CD4-positive, alpha-beta T cell treated with Interleukin-17A for 1 hour (primary cell): ENCODE measurements around the gene PLEKHA5.
"Not testable (repeated sequence)": the region's sequence is repeated elsewhere in the genome, so short reads cannot be mapped to it uniquely, and the experiment has no call there.

ENCODE experiments used
- DNase-seq: peaks from one replicate; pipeline ENCODE4 v3.0.0-alpha.2; 2020

The PLEKHA5 gene

DNA sequence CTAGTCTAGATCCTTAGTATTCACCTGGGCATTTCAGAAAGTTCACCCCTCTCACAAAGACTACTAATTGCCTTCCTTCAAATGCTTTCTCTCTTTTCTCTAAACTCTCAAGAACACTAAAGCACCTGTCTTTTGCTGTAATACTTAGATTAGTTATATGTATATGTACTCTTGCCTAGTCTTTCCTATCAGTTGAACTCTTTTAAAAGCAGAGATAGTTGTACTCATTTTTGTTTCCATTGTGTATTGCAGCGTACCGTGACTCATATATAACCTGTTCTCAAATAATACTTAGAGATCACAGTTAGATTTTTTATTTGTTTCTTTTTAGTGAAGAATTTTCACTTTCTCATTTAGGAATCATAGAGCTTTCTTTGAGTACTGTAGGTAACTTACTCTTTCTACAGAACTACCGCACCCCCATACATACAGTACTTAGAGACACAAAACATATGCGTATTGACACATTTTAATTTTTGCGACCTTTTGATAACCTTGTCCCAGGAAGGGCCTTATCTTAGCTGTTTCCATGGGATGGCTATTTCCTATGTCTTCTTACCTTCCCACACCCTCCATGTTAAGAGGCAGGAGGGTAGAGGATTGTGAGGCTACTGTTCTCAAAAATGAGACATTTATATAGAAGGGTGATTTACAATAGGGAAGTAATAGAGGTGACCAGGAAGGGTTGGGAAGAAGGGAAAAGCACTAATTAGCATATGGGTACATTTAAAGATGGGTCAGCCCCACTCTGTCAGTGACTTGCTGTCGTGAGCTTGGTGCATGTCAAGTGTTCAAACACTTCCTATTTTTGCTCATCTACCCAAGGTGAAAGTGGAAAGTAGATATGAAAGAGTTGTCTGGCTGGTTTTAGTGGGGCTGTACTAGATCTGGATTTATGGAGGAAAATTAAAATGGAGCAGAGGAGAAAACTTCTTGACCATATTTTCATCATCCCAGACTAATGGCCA is 74.3 kb downstream of the PLEKHA5 start:
- DNase-seq: no peak

DNA sequence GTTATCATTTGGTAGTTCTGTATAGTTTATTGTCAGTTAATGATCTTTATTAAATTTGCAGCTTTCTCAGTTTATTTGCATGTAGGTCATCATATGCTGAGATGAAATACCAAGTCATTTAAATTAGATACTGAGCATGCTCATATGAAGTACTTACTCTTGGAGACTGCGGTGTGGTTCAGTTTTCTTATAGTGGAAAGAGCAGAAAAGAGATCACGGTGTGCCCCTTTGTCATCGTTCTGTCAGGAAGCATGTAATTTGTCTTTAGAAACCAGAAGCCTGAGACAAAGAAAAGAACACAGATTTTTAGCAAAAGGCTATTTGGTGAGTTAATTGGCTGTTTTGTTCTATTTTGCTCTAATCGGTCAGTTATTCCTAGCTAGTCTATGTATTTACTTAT is 75.6 kb downstream of the PLEKHA5 start:
- no peak for DNase-seq

DNA sequence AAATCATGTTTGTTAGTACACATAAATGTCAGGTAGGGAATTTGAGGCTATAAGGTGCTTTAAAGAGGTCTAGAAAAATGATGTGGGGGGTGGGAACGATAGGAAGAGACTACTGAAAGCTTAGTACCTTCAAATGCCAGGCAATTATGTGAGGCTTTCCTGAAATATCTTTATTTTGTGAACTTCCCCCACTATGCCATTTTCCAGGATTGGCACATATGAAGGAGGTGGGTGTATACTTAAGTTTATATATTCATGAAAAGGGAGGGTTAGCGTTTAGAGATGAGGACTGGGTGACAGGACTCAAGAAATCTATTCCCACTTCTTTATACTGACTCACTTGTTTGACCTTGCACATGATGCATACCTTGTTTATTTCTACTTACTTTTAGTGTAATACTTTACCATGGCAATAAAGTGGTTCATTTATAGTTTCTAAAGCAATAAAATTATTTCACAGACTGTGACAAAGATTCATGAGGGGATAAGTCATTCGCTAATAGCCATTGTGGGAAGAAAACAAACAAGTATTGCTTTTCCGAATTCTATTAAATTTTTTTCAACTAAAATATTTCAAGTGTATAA is 77.1 kb downstream of the PLEKHA5 start:
- DNase-seq: no peak

DNA sequence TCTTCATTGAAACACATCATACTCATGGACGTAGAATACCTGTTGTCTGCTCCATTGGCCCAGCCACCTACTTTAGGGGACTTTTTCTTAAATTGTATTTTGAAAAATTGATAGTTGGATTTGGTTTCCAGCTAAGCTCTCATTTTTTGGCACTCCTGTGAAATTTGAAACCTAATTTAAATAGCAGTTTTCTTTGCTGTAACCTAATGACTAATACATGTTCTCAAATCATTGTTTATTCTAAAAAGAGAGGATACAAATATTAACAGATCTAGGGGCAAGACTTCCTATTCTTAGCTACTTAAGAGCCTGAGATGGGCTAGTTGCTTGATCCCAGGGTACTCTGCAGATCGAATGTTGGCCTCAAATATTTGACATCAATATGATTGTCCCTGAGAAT is 78.9 kb downstream of the PLEKHA5 start:
- no peak for DNase-seq

DNA sequence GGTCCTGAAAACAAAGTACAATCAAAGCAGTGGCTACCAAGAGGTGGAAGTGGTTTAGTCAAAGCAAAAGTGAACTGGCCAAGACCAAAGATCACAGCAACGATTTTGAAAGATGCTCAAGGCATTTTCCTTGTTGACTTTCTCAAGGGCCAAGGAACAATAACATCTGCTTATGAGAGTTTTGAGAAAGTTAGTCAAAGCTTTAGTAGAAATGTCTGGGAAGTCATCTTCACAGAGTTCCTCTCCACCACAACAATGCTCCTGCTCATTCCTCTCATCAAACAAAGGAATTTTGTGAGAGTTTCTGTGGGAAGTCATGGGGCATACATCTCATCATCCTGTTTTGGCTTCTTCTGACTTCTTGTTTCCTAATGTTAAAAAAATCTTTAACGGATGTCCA is 80.1 kb downstream of the PLEKHA5 start:
- DNase-seq: no peak

DNA sequence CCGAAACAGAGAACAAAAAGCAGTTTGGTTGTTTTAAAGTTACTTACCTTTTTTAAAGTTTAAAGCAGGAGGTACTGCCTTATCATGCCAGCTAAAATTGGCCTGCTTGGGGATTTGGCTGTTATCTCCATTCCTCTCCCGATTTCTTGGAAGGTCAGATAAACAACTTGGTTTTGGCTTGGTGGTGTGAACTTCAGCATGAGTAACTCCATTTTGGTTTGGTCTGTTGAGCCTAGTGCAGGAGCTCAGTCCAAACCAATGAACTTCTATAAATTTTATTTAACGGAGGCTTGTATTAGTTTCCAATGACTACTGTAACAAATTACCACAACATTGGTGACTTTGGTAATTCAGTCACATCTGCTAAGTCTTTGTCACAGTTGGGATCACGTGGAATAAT is 82.3 kb downstream of the PLEKHA5 start:
- DNase-seq: no peak

DNA sequence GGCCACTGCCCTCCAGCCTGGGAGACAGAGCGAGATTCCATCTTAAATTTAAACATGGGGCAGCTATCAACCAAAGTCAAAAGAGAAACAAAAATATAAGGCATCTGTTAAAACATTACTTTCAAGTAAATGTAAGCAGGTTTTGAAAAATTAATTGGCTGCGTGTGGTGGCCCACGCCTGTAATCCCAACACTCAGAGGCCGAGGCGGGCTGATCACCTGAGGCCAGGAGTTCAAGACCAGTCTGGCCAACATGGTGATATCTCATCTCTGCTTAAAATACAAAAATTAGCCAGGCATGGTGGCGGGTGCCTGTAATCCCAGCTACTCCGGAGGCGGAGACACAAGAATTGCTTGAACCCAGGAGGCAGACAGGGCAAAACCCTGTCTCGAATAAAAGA is 82.7 kb downstream of the PLEKHA5 start:
- no peak for DNase-seq

DNA sequence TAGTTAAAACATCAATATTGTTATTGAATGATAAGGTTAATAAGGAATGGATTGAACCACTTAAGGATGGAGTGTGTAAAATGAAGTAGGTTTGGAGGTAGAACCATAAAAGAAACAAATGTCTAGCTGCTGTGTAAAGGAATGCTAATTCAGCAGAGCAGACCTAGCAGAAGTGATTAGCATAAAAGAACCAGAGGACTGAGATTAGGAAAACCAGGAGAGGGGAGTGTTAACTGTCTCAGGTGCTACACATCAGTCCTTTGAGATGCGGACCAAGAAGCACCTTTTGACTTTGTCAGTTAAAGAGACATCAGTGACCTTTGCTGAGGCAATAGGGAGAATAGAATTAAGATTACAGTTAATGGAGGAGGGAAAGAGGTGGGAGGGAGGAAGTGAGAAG is 84.5 kb downstream of the PLEKHA5 start:
- DNase-seq: no peak

DNA sequence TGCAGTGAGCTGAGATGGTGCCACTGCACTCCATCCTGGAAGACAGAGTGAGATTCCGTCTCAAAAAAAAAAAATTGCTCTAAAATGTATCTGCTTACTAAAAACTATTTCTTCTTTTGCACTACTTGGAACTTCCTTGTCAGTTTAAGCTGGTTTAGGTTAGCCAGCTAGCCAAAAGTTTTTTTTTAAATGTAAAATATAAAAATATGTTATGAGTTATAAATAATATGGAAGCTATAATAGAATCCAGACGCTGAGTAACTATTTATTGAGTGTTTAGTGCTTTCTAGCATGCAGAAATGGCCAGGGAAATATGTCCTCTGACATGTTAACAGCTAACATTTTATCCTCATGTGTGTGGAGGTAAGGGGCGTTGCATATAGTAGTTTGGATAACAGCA is 85.6 kb downstream of the PLEKHA5 start:
- no peak for DNase-seq

DNA sequence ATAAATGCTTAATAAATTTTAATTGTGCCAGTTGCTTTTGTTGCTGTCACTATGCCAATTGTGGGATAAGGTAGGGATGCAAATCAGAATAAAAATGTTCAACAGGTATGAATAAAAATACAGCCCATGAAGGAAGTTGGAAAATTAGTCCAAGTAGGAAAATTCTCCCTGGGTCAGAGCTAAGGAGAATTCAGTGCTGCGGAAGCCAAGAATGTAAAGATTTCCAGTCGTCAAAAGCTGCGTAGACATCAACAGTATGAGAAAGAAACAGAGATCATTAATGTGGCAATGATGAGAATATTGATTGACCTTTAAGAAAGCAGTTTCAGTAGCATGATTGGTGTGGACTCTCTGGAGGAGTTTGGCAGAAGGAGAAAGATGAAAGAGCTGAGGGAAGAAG is 87.9 kb downstream of the PLEKHA5 start:
- no peak for DNase-seq

DNA sequence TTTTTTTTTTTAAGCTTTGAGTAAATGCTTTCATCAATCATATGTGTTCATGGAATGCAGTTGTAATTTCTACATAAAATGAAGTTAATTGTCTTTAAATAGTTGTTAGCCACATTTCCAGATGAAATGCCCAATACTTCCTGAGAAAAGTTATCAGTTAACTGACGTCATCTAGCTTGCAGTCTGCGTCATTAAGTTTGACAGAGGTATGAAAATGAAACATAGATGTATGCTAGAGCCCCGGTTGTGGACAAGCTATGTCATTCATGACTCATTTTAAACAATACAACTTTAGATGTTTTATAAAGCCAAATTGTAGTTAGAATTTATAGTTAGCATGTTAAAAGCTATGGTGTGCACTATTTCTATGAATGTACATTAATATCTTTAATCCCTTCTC is 90.7 kb downstream of the PLEKHA5 start:
- DNase-seq: no peak

DNA sequence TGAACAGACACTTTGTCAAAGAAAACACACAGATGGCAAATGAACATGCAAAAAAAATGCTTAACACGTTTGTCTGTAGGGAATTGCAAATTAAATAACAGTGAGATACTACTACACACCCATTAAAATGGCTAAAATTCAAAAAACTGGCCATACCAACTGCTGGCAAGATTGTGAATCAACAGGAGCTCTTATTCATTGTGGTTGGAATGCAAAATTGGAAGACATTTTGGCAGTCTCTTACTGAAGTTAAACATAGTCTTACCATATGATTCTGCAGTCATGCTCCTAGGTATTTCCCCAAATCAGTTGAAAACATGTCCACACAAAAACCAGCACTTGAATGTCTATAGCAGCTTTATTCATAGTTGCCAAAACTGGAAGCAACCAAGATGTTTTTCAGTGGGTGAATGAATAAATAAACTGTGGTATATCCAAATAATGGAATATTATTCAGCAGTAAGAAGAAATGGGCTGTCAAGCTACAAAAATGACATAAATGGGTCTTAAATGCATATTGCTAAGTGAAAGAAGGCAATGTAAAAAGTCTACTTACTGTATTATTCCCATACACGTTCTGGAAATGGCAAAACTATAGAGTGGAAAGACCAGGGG is 91.4 kb downstream of the PLEKHA5 start:
- DNase-seq: no peak

DNA sequence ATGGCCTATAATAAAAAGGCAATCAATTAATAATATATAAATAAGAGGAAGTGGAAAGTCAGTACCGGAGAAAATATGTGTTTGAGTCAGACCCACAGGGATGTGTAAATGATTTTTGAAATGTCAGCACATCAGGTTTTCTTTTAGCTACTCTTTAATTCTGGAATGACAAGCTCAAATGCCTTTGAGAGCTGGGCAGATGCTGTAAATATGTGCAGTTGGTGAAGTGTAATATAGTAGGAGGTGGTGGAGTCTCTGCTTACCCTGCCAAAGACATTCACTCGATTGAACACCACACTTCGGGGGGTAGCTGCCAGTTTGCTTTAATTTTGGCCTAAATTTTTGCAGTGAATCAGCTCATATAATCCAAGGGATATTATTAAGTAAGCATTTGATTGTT is 93.0 kb downstream of the PLEKHA5 start:
- no peak for DNase-seq

DNA sequence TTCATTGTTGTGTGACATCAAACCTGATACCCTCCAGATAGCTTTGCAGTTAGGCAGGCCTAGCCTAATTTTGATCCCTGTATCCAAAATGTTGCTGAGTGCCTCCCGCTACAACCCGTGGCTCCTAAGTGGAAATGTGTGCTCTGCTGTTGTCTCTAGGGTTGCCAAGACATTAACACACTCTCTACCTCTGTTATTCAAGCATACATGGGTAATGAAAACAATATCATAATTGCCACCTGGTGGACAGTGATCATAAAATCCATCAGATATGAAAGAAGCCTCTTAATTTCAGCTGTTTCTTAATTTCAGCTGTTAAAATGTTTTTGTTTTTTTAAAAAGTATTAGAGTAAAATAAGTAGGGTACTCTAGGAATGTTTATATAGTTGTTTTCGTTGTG is 93.5 kb downstream of the PLEKHA5 start:
- no peak for DNase-seq

DNA sequence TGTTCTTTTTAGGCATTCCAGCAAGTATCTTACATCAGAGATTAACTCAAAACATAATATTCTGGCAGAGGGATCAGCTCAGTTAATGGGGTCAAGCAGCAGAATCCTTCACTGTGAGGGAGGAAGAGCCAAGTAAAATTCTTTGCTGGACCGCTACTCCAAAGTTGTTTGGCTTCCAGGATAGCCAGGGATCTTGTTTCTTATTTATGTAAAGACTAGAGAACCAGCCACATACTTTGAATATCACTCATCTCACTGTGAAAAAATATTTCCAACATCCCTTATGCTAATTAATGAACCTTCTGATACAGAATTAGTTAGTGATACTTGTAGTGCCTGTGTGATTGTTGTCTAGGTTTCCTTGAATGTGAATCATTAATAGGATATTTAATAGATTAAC is 94.2 kb downstream of the PLEKHA5 start:
- DNase-seq: no peak

DNA sequence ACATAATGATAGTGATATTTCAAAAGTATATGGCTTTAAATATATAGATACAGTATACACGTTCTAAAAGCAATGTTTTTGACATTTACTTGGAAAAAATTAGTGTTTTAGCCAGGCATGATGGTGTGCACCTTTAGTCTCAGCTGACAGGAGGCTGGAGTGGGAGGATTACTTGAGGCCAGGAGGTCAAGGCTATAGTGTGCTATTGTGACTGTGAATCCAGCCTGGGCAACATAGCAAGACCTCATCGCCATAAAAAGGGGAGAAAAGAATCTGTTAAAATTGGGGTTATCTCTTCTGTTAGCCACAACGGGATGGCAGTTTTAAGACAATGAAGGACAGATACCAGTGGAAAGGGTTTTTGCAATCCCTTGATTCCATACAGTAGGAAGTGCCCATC is 95.2 kb downstream of the PLEKHA5 start:
- no peak for DNase-seq

DNA sequence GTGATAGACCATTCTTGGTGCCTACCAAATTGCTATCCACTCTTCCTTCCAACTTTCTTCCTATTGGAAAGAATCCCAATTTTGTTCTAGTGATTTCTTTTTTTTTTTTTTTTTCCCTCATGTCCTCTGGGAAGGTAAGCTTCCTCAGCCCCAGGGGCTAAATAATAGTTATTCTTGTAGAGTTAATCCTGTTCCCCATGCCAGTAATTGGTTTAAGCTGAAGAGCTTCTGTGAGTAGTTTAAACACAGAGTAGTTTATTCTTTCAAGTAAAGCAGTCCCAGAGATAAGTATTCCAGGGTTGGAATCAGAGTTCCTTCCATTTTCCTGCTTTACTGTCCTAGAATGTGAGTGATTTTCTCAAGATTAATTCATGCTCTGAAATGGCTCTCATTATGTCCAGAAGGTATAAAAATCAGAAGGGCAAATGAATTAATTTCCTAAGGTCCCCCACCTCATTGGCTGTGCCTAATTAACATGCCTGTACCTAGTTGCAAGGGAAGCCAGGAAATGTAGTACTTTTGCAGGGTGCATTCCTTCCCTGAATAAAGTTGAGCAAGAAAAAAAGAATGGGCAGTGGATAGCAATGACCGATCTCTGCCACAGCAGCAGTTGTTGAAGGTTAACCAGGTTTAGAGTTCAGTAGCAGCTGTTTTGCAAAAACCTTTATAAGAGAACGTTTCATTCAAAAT is 97.8 kb downstream of the PLEKHA5 start:
- DNase-seq: no peak

DNA sequence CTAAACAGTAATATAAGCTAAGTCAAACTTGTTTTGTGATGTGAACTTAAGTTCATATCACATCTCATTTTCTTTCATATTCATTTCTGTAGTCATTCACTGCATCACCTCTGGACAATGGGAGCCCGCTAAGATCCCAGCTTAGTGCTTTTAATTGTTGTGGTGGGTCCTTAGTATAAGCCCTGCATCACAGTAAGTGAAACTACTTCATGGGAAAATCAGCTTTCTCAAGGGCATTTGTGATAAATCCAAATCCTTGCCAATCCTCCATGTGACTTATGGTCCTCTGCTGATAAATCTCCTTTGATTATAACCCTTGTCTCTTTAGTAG is 98.3 kb downstream of the PLEKHA5 start:
- DNase-seq: no peak

DNA sequence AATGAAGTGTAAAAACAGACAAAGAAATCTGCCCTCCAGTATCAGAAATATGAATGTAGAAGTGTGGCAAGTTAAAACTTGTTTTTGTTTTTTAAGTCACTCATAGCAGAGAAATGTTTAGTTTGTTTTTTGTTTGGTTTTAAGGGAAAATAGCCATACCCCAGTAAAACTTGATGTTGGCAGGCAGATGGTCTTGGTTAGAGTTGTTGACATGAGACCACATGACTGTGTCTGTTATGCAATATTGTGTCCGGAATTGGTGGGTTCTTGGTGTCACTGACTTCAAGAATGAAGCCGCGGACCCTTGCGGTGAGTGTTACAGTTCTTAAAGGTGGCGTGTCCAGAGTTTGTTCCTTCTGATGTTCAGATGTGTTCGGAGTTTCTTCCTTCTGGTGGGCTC is 99.5 kb downstream of the PLEKHA5 start:
- not testable (repeated sequence) for DNase-seq

DNA sequence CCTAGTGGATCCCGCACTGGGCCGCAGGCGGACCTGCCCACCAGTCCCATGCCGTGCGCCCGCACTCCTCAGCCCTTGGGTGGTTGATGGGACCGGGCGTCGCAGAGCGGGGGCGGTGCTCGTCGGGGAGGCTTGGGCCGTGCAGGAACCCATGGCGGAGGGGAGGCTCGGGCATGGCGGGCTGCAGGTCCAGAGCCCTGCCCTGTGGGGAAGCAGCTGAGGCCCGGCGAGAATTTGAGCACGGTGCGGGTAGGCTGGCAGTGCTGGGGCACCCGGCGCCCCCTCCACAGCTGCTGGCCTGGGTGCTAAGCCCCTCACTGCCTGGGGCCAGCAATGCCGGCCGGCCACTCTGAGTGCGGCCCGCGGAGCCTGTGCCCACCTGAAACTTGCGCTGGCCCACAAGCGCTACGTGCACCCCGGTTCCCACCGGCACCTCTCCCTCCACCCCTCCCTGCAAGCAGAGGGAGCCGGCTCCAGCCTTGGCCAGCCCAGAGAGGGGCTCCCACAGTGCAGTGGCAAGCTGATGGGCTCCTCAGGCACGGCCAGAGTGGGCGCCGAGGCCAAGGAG is 100.8 kb downstream of the PLEKHA5 start:
- no peak for DNase-seq

DNA sequence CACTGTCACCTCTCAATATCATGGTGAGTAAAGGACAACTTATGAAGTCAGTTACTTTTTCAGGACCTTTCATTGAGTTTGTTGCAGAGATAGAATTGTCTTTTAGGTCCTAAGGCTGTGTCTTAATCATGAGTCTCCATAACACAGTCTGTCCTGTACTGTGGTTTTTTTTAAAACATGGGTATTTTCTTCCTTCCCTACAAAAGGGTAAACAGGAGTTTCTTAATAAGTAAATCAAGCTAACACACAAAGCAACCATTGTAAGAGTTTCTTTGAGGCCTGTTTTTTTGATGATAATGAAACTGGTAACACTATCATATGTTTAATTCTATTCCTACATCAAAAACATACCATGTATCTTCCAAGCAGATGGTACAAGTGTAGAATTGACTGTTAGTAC is 101.4 kb downstream of the PLEKHA5 start:
- DNase-seq: no peak

DNA sequence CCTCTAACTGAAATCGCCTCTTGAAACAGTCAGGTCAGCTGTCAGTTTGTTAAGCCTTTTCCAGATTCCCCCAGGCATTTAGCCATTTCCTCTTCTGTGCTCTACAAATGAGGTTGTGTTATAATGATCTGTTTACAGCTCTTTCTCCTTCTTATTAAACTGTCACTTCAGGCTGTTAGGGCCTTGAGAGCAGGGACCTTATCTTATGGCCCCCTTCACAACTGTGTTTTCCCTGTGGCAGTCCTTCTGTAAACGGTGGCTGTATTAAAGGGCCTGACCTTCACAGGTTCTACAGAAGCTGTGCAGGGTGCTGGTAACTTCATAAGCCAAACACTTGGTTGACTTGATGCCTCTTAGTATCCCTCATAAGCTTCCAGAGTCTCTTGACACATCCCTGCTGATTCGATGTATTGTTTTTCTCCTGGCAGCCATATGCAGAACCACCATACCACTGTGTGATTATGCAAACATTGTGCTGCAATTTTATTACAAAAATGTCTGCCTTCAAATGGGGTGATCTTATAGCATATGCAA is 104.7 kb downstream of the PLEKHA5 start:
- no peak for DNase-seq
